ENCODE results near the gene MFN2. TPM values are rescaled to one million over a fixed set of nuclear protein-coding genes. Genes with fewer than 3 reads are reported as not detected.

The MFN2 gene
- total and polyA plus RNA-seq, 4 donors = 17.2 to 87.8 (median 43.2) TPM

DNA sequence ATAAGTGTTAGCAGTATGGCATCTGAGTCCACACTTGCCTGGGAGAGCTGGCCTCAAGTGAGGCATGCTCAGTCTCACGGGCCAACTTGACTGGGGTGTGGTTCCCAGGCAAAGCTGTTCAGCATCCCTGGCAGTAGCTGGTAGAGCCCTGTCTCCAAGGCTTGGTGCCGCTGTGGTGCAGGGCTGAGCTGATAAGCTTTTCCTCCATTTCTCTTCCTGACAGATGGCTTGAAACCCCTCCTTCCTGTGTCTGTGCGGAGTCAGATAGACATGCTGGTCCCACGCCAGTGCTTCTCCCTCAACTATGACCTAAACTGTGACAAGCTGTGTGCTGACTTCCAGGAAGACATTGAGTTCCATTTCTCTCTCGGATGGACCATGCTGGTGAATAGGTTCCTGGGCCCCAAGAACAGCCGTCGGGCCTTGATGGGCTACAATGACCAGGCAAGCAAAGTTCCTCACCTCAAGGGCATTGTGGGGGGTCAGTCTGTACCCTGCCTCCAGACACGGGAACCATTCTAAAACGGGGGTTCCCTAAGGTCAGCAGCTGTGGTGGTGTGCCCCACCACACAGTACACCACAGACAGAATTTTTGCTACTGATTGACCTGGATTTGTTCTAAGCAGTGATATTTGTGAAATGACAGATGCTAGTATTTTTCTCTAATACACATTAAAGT lies 25.4 kb downstream of the MFN2 start:
- Histone ChIP-seq H3K4me3 (ENCODE audit: low read depth in 1 of 3, low read length in 3 of 3) (no peak overlapping the region), H3K27me3 (ENCODE audit: control insufficient read depth in 4 of 4, insufficient read depth in 4 of 4, low read length in 3 of 4) (no peaks in the 10 kb centered on the region), H3K9ac (ENCODE audit: low read depth in 1 of 2, low read length in 2 of 2) (no peak overlapping the region), H3K27ac (ENCODE audit: low read depth in 1 of 2, low read length in 2 of 2) (peak overlapping the region in 1 of 2 donors; percentile 15), H3K9me3 (ENCODE audit: control insufficient read depth in 4 of 4, low read length in 3 of 4) (no peaks in the 10 kb centered on the region), H3K4me1 (ENCODE audit: control insufficient read depth in 4 of 4, insufficient read depth in 4 of 4, low read length in 3 of 4) (no peaks in the 10 kb centered on the region), H3K36me3 (ENCODE audit: control insufficient read depth in 4 of 4, insufficient read depth in 3 of 4, low read depth in 1 of 4, low read length in 3 of 4) (peaks cover 31 to 82% (median 70%) of the 10 kb centered on the region in 4 donors)
- WGBS = 81% methylated on average over 9 of the region's 9 CpGs
- TF ChIP-seq HNF4G (IDR thresholded peaks at IDR 0.05) (no peak), RXRA (IDR thresholded peaks at IDR 0.05) (peak in 1 of 2 donors; percentile 4), FOXA1 (IDR thresholded peaks at IDR 0.05) (no peak), HNF4A (conservative IDR thresholded peaks at IDR 0.05) (no peak), TAF1 (conservative IDR thresholded peaks at IDR 0.05) (no peak), FOXA2 (IDR thresholded peaks at IDR 0.05) (no peak), YY1 (IDR thresholded peaks at IDR 0.05) (no peak), GABPA (IDR thresholded peaks at IDR 0.05 in 1 of 2, conservative IDR thresholded peaks at IDR 0.05 in 1 of 2) (no peak), NR2F2 (IDR thresholded peaks at IDR 0.05) (peak; percentile 73)
- TF ChIP-seq, protein P1, sequence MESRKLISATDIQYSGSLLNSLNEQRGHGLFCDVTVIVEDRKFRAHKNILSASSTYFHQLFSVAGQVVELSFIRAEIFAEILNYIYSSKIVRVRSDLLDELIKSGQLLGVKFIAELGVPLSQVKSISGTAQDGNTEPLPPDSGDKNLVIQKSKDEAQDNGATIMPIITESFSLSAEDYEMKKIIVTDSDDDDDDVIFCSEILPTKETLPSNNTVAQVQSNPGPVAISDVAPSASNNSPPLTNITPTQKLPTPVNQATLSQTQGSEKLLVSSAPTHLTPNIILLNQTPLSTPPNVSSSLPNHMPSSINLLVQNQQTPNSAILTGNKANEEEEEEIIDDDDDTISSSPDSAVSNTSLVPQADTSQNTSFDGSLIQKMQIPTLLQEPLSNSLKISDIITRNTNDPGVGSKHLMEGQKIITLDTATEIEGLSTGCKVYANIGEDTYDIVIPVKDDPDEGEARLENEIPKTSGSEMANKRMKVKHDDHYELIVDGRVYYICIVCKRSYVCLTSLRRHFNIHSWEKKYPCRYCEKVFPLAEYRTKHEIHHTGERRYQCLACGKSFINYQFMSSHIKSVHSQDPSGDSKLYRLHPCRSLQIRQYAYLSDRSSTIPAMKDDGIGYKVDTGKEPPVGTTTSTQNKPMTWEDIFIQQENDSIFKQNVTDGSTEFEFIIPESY (IDR thresholded peaks at IDR 0.05) = no peak
- TF ChIP-seq, protein P2, sequence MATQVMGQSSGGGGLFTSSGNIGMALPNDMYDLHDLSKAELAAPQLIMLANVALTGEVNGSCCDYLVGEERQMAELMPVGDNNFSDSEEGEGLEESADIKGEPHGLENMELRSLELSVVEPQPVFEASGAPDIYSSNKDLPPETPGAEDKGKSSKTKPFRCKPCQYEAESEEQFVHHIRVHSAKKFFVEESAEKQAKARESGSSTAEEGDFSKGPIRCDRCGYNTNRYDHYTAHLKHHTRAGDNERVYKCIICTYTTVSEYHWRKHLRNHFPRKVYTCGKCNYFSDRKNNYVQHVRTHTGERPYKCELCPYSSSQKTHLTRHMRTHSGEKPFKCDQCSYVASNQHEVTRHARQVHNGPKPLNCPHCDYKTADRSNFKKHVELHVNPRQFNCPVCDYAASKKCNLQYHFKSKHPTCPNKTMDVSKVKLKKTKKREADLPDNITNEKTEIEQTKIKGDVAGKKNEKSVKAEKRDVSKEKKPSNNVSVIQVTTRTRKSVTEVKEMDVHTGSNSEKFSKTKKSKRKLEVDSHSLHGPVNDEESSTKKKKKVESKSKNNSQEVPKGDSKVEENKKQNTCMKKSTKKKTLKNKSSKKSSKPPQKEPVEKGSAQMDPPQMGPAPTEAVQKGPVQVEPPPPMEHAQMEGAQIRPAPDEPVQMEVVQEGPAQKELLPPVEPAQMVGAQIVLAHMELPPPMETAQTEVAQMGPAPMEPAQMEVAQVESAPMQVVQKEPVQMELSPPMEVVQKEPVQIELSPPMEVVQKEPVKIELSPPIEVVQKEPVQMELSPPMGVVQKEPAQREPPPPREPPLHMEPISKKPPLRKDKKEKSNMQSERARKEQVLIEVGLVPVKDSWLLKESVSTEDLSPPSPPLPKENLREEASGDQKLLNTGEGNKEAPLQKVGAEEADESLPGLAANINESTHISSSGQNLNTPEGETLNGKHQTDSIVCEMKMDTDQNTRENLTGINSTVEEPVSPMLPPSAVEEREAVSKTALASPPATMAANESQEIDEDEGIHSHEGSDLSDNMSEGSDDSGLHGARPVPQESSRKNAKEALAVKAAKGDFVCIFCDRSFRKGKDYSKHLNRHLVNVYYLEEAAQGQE (IDR thresholded peaks at IDR 0.05) = no peak
- TF ChIP-seq, protein P3, sequence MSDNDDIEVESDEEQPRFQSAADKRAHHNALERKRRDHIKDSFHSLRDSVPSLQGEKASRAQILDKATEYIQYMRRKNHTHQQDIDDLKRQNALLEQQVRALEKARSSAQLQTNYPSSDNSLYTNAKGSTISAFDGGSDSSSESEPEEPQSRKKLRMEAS (IDR thresholded peaks at IDR 0.05) = no peak
- peak; percentile 73 for DNase-seq (ENCODE audit: low spot score)

DNA sequence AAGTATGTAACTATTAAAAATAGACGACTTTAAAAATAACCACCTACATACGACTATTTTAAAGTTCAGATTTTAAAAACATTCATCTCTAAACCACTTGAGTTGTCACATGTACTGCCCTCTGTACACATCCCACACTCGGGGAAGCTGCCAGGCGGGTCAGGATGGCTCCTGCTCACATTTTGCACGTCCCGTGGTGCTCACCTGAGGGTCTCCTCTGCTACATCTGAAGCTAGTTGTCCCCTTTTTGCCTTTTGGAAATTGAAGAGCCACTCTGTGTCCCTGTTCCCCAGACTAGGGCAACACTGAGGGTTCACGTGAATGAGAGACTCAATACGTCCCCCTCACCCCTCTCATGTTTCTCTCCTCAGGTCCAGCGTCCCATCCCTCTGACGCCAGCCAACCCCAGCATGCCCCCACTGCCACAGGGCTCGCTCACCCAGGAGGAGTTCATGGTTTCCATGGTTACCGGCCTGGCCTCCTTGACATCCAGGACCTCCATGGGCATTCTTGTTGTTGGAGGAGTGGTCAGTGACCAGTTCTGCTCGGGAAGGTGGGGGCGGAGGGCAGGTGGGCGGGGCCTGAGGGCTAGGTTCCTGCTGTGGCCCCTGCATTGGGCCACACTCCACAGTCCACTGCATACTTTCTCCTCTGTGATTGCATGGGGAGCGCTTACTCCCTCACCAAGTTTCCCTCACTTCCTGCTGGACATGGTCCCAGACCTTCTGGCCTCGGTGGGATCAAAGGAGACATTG lies 26.1 kb downstream of the MFN2 start:
- no peak for DNase-seq (ENCODE audit: low spot score)
- Histone ChIP-seq H3K4me3 (ENCODE audit: low read depth in 1 of 3, low read length in 3 of 3) (no peak overlapping the region), H3K9ac (ENCODE audit: low read depth in 1 of 2, low read length in 2 of 2) (no peak overlapping the region), H3K4me1 (ENCODE audit: control insufficient read depth in 4 of 4, insufficient read depth in 4 of 4, low read length in 3 of 4) (no peaks in the 10 kb centered on the region), H3K27ac (ENCODE audit: low read depth in 1 of 2, low read length in 2 of 2) (no peak overlapping the region), H3K27me3 (ENCODE audit: control insufficient read depth in 4 of 4, insufficient read depth in 4 of 4, low read length in 3 of 4) (no peaks in the 10 kb centered on the region), H3K36me3 (ENCODE audit: control insufficient read depth in 4 of 4, insufficient read depth in 3 of 4, low read depth in 1 of 4, low read length in 3 of 4) (peaks cover 34 to 84% (median 72%) of the 10 kb centered on the region in 4 donors), H3K9me3 (ENCODE audit: control insufficient read depth in 4 of 4, low read length in 3 of 4) (no peaks in the 10 kb centered on the region)
- WGBS = 88% methylated on average over 17 of the region's 17 CpGs
- no peak for TF ChIP-seq FOXA2 (IDR thresholded peaks at IDR 0.05)
- TF ChIP-seq HNF4A (conservative IDR thresholded peaks at IDR 0.05) = no peak
- TF ChIP-seq RXRA (IDR thresholded peaks at IDR 0.05) = no peak
- TF ChIP-seq, protein P1 (IDR thresholded peaks at IDR 0.05) = no peak
- TF ChIP-seq, protein P4, sequence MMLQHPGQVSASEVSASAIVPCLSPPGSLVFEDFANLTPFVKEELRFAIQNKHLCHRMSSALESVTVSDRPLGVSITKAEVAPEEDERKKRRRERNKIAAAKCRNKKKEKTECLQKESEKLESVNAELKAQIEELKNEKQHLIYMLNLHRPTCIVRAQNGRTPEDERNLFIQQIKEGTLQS (IDR thresholded peaks at IDR 0.05) = no peak
- no peak for TF ChIP-seq EGR1 (IDR thresholded peaks at IDR 0.05; ENCODE audit: low read depth in 2 of 2)
- no peak for TF ChIP-seq FOXA1 (IDR thresholded peaks at IDR 0.05)
- TF ChIP-seq, protein P5, sequence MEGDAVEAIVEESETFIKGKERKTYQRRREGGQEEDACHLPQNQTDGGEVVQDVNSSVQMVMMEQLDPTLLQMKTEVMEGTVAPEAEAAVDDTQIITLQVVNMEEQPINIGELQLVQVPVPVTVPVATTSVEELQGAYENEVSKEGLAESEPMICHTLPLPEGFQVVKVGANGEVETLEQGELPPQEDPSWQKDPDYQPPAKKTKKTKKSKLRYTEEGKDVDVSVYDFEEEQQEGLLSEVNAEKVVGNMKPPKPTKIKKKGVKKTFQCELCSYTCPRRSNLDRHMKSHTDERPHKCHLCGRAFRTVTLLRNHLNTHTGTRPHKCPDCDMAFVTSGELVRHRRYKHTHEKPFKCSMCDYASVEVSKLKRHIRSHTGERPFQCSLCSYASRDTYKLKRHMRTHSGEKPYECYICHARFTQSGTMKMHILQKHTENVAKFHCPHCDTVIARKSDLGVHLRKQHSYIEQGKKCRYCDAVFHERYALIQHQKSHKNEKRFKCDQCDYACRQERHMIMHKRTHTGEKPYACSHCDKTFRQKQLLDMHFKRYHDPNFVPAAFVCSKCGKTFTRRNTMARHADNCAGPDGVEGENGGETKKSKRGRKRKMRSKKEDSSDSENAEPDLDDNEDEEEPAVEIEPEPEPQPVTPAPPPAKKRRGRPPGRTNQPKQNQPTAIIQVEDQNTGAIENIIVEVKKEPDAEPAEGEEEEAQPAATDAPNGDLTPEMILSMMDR (IDR thresholded peaks at IDR 0.05; ENCODE audit: low read depth, low read length, missing input control) = no peak
- TF ChIP-seq RAD21 (IDR thresholded peaks at IDR 0.05) = no peak
- no peak for TF ChIP-seq SP1 (IDR thresholded peaks at IDR 0.05)
- TF ChIP-seq TAF1 (conservative IDR thresholded peaks at IDR 0.05) = no peak
- TF ChIP-seq GABPA (IDR thresholded peaks at IDR 0.05 in 1 of 2, conservative IDR thresholded peaks at IDR 0.05 in 1 of 2) = no peak
- TF ChIP-seq HNF4G (IDR thresholded peaks at IDR 0.05) = no peak

All from liver (tissue), 9 donors.